WTC11 (cell line): Measurements from ENCODE around the gene TACC2. TPM values are rescaled to one million over a fixed set of nuclear protein-coding genes. Genes with fewer than 3 reads are reported as not detected.
A peak's percentile ranks its signal among the peaks of the same experiment; 100 is the strongest.

Source experiments
- ATAC-seq: fragments of 200-7000 bp; cut with Tn5 transposase; 2 replicates; pipeline ENCODE4 v1.10.0; 2021; ENCODE audit warnings: mild to moderate bottlenecking, moderate library complexity
- CTCF ChIA-PET: fragments of 300-600 bp; sonication (Branson Sonifier 250); formaldehyde crosslinking; loops from one replicate; lab custom pipeline; 2021; ENCODE audit warnings: antibody characterized with exemption; lab: Charles Lee
- POLR2A ChIA-PET: fragments of 350-600 bp; sonication (Branson Sonifier 250); formaldehyde crosslinking; loops from one replicate; lab custom pipeline; 2021; ENCODE audit warnings: antibody characterized with exemption; lab: Charles Lee
- DNase-seq: peaks from one replicate; pipeline ENCODE4 v3.0.0; 2021; ENCODE audit warnings: low spot score
- H3K27ac Mint-ChIP-seq: 2 replicates; pipeline ENCODE4 v1.8.0; 2021; ENCODE audit warnings: mixed read lengths
- H3K27me3 Mint-ChIP-seq: 2 replicates; pipeline ENCODE4 v1.8.0; 2021; ENCODE audit warnings: low read depth, mild to moderate bottlenecking, moderate library complexity, mixed read lengths
- H3K36me3 Mint-ChIP-seq: 2 replicates; pipeline ENCODE4 v1.8.0; 2021; ENCODE audit warnings: mixed read lengths
- H3K4me1 Mint-ChIP-seq: 2 replicates; pipeline ENCODE4 v1.8.0; 2022; ENCODE audit warnings: mixed read lengths
- H3K4me3 Mint-ChIP-seq: 2 replicates; pipeline ENCODE4 v1.8.0; 2021; ENCODE audit warnings: mild to moderate bottlenecking, moderate library complexity, mixed read lengths
- H3K9me3 Mint-ChIP-seq: 2 replicates; pipeline ENCODE4 v1.8.0; 2021; ENCODE audit warnings: mixed read lengths
- ATF2 ChIP-seq: sonication (generic); formaldehyde crosslinking; IDR thresholded peaks from 2 replicates; pipeline ENCODE4 v1.8.1; 2022; ENCODE audit warnings: low read depth, missing genetic modification reagents, borderline replicate concordance
- CBFB ChIP-seq: sonication (generic); formaldehyde crosslinking; IDR thresholded peaks from 2 replicates; pipeline ENCODE4 v1.8.1; 2022; ENCODE audit warnings: mild to moderate bottlenecking, low read depth, missing genetic modification reagents
- E2F5 ChIP-seq: sonication (generic); formaldehyde crosslinking; IDR thresholded peaks from 2 replicates; pipeline ENCODE4 v1.8.1; 2022; ENCODE audit warnings: mild to moderate bottlenecking, moderate library complexity, missing genetic modification reagents
- FOXJ3 ChIP-seq: sonication (generic); formaldehyde crosslinking; IDR thresholded peaks from 2 replicates; pipeline ENCODE4 v1.9.0; 2021; ENCODE audit warnings: missing genetic modification reagents, mild to moderate bottlenecking, borderline replicate concordance
- FOXK1 ChIP-seq: sonication (generic); formaldehyde crosslinking; IDR thresholded peaks from 2 replicates; pipeline ENCODE4 v1.8.0; 2022; ENCODE audit warnings: mild to moderate bottlenecking, moderate library complexity, missing genetic modification reagents
- FOXP4 ChIP-seq: sonication (generic); formaldehyde crosslinking; IDR thresholded peaks from 2 replicates; pipeline ENCODE4 v1.8.0; 2022; ENCODE audit warnings: mild to moderate bottlenecking, missing genetic modification reagents
- HMGXB4 ChIP-seq: sonication (generic); formaldehyde crosslinking; IDR thresholded peaks from 2 replicates; pipeline ENCODE4 v1.8.1; 2023; ENCODE audit warnings: mild to moderate bottlenecking, moderate library complexity, missing genetic modification reagents
- MAX ChIP-seq: sonication (generic); formaldehyde crosslinking; IDR thresholded peaks from 2 replicates; pipeline ENCODE4 v1.8.0; 2022; ENCODE audit warnings: mild to moderate bottlenecking, missing genetic modification reagents
- OVOL2 ChIP-seq: fragments of 250-450 bp; sonication (Bioruptor Pico); IDR thresholded peaks from 2 replicates; pipeline ENCODE4 v1.9.0; 2021; ENCODE audit warnings: mild to moderate bottlenecking, borderline replicate concordance
- SMAD3 ChIP-seq: sonication (generic); formaldehyde crosslinking; IDR thresholded peaks from 2 replicates; pipeline ENCODE4 v1.8.0; 2022; ENCODE audit warnings: missing genetic modification reagents, mild to moderate bottlenecking, borderline replicate concordance
- TEAD4 ChIP-seq: sonication (generic); formaldehyde crosslinking; IDR thresholded peaks from 2 replicates; pipeline ENCODE4 v1.8.0; 2022; ENCODE audit warnings: mild to moderate bottlenecking, missing genetic modification reagents
- ZBTB21 ChIP-seq: sonication (generic); formaldehyde crosslinking; IDR thresholded peaks from 2 replicates; pipeline ENCODE4 v1.8.1; 2023; ENCODE audit warnings: mild to moderate bottlenecking, missing genetic modification reagents, borderline replicate concordance
- ZNF138 ChIP-seq: sonication (generic); formaldehyde crosslinking; conservative IDR thresholded peaks from 2 replicates; pipeline ENCODE4 v1.8.1; 2022; ENCODE audit warnings: mild to moderate bottlenecking, moderate library complexity, missing genetic modification reagents
- ZNF232 ChIP-seq: sonication (generic); formaldehyde crosslinking; IDR thresholded peaks from 2 replicates; pipeline ENCODE4 v1.8.0; 2022; ENCODE audit warnings: mild to moderate bottlenecking, missing genetic modification reagents
- ZNF281 ChIP-seq: sonication (generic); formaldehyde crosslinking; IDR thresholded peaks from 2 replicates; pipeline ENCODE4 v1.8.0; 2023; ENCODE audit warnings: mild to moderate bottlenecking, missing genetic modification reagents
- ZNF423 ChIP-seq: fragments of 250-450 bp; sonication (Bioruptor Pico); IDR thresholded peaks from 2 replicates; pipeline ENCODE4 v2.1.2; 2022; ENCODE audit warnings: mild to moderate bottlenecking, moderate library complexity
- total RNA-seq: library from RNA; stranded (reverse); gene quantifications from 3 replicates; pipeline ENCODE4 v1.2.3, GENCODE V29; 2021

Gene TACC2
- total RNA-seq, 1 experiment from 2014 or later, result 28.9 TPM

GRCh38 chr10:122163174-122164022, 174.4 kb downstream of the TACC2 start (continued):
- TF ChIP-seq HMGXB4 (CRISPR knock-in tag) (peak; percentile 45; the same call in 1 of the 2 replicates), FOXP4 (CRISPR knock-in tag) (peak; percentile 82; the same call in 1 of the 2 replicates), ZNF423 (CRISPR knock-in tag) (peak; percentile 40), SMAD3 (peak; percentile 70; the same call in 1 of the 2 replicates), CBFB (CRISPR knock-in tag) (peak; percentile 49; the same call in 1 of the 2 replicates), OVOL2 (CRISPR knock-in tag) (no peak), ZNF281 (peak; percentile 80; the same call in 1 of the 2 replicates), ATF2 (CRISPR knock-in tag) (no peak), MAX (CRISPR knock-in tag) (peak; percentile 26; the same call in 1 of the 2 replicates), ZNF232 (CRISPR knock-in tag) (peak; percentile 32; the same call in 1 of the 2 replicates), E2F5 (CRISPR knock-in tag) (peak; percentile 87), ZBTB21 (CRISPR knock-in tag) (peak; percentile 72; the same call in 1 of the 2 replicates), TEAD4 (0 out of 2 replicates have a peak, but pooled peaks have one; percentile 5), FOXK1 (CRISPR knock-in tag) (peak; percentile 60; the same call in 1 of the 2 replicates)

GRCh38 chr10:122164023-122164601, 175.1 kb downstream of the TACC2 start:
- ATAC-seq, result peak; percentile 4
- peaks cover 8% of the 10 kb centered on the region; the same call in 1 of the 2 replicates for H3K27me3 Mint-ChIP-seq
- peaks cover 75% of the 10 kb centered on the region for H3K4me1 Mint-ChIP-seq
- peak overlapping the region; percentile 49; the same call in 1 of the 2 replicates for H3K27ac Mint-ChIP-seq
- no peaks in the 10 kb centered on the region for H3K36me3 Mint-ChIP-seq
- ChIA-PET CTCF (interaction anchor here (0.6 to 3.7 kb wide), 13 partner anchors 10 to 491 kb away, joined by 3 to 15 read pairs (median 4); no protein-coding TSS in a partner anchor), POLR2A (interaction anchor here (0.5 to 3.7 kb wide), 12 partner anchors 8 to 560 kb away, joined by 3 to 25 read pairs (median 5); no protein-coding TSS in a partner anchor)
- H3K9me3 Mint-ChIP-seq, result no peaks in the 10 kb centered on the region
- no peak for DNase-seq
- peak overlapping the region; percentile 86 for H3K4me3 Mint-ChIP-seq
- TF ChIP-seq FOXJ3 (CRISPR knock-in tag) (no peak), MAX (CRISPR knock-in tag) (0 out of 2 replicates have a peak, but pooled peaks have one; percentile 10), ZNF138 (no peak)
